ENCODE data around the gene BMP8A.

Gene BMP8A

GRCh38 chr1:39573097-39573465 lies 81.6 kb downstream of the BMP8A start:
- DNase-seq, result no peak

DNA sequence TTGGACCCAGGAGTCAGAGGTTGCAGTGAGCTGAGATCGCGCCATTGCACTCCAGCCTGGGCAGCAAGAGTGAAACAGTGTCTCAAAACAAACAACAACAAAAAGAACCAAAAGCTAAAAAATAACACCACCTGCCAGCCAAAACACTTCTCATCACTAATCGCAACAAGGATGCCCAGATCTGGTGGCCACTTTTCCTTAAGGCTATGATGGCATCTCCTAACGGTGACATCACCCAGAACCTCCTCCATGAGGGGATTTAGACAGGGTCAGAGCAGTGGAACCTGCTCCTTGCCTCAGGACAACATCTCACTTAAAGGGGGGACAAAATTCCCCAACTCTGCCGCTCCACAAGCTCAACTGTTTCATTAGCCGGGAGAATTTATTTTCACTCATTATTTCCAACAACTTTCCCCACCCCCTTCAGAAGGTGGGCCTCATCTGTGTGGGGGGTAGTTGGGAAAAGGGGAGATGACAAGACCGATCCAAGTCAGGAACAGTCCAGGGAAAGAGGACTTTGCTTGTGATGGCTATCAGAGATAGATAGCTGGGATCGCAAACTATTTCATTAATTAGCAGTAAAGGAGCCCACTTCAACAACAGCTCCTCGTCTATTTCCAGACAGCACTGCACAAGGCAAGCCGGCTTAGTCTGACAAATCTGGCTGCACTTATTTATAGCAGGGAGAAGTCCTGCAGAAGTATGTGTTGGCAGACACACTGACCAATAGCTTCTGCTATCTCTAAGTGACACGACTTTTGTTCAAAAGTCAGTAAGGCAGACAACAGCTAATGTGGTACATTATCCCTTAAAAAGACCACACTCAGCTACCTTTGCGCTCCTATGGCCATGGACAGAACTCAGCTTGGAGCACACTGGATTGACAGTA lies 82.5 kb downstream of the BMP8A start:
- DNase-seq, result no peak

- DNase-seq, result no peak
These were observed 83.2 kb downstream of the BMP8A start for GRCh38 chr1:39574646-39575045.

All from NCI-H187 treated with DMSO at 0.1 percent for 48 hours (cell line).